HG02610 (cell line): ENCODE results near the gene GGN.

Source experiments
- ATAC-seq: cut with Tn5 transposase; IDR thresholded peaks from one replicate; pipeline ENCODE4 v1.9.1; 2021; ENCODE audit warnings: mild to moderate bottlenecking, moderate library complexity; ENCODE audit not compliant: unreplicated experiment

GGN gene

GRCh38 chr19:38388349-38389100, 691 bp upstream of the GGN start, which contains the start of gene SPRED3:
TSS of gene SPRED3 (plus strand) at chr19:38388697. CDS start at chr19:38390303, 1,606 bp downstream.
- ATAC-seq: no peak

GRCh38 chr19:38386971-38387549, 774 bp downstream of the GGN start:
- ATAC-seq: no peak

- ATAC-seq: no peak
Observed at GRCh38 chr19:38386300-38386970, 1.4 kb downstream of the GGN start.

- no peak for ATAC-seq
Observed at GRCh38 chr19:38385804-38386257, 2.0 kb downstream of the GGN start.

GRCh38 chr19:38385057-38385803, 2.6 kb downstream of the GGN start:
- no peak for ATAC-seq

- no peak for ATAC-seq
Observed at GRCh38 chr19:38384209-38385027, 3.4 kb downstream of the GGN start.

- no peak for ATAC-seq
Observed at GRCh38 chr19:38383743-38384142, 4.1 kb downstream of the GGN start.

GRCh38 chr19:38383184-38383583, 4.7 kb downstream of the GGN start:
- no peak for ATAC-seq

GRCh38 chr19:38381138-38381537, 6.7 kb downstream of the GGN start:
- no peak for ATAC-seq

- no peak for ATAC-seq
Observed at GRCh38 chr19:38378866-38379265, 9.0 kb downstream of the GGN start.

- no peak for ATAC-seq
Observed at GRCh38 chr19:38377052-38377451, 10.8 kb downstream of the GGN start.

GRCh38 chr19:38376576-38376975, 11.3 kb downstream of the GGN start:
- no peak for ATAC-seq

GRCh38 chr19:38375748-38376147, 12.1 kb downstream of the GGN start:
- ATAC-seq: no peak

GRCh38 chr19:38375098-38375493, 12.7 kb downstream of the GGN start:
- no peak for ATAC-seq

GRCh38 chr19:38374332-38375097, 13.3 kb downstream of the GGN start, which contains the start of gene PSMD8:
TSS of gene PSMD8 (plus strand) at chr19:38374571. CDS start at chr19:38374602, 31 bp downstream.
- peak; percentile 93 for ATAC-seq

- ATAC-seq: no peak
Observed at GRCh38 chr19:38373907-38374331, 13.9 kb downstream of the GGN start.

GRCh38 chr19:38371081-38371480, 16.8 kb downstream of the GGN start:
- ATAC-seq: no peak

- ATAC-seq: no peak
Observed at GRCh38 chr19:38370299-38370698, 17.5 kb downstream of the GGN start.

- no peak for ATAC-seq
Observed at GRCh38 chr19:38369584-38369983, 18.2 kb downstream of the GGN start.
